B cell (primary cell): ENCODE data around the gene SF1. TPM values are rescaled to one million over a fixed set of nuclear protein-coding genes. Genes with fewer than 3 reads are reported as not detected.

Source experiments
- ATAC-seq: fragments of 200-7000 bp; cut with Tn5 transposase; one replicate; pipeline ENCODE4 v1.10.0; 2021; ENCODE audit warnings: low read depth, mild to moderate bottlenecking, moderate number of reproducible peaks, moderate library complexity
- CTCF ChIA-PET: fragments of 350-600 bp; sonication (Branson Sonifier 250); formaldehyde crosslinking; loops from one replicate; lab custom pipeline; 2021; ENCODE audit warnings: antibody characterized with exemption, inconsistent platforms; lab: Charles Lee
- POLR2A ChIA-PET: fragments of 350-600 bp; sonication (Branson Sonifier 250); formaldehyde crosslinking; loops from one replicate; lab custom pipeline; 2021; ENCODE audit warnings: antibody characterized with exemption; lab: Charles Lee
- DNase-seq: peaks from one replicate; pipeline ENCODE4 v3.0.0; 2013
- H2AFZ ChIP-seq: 2 replicates; pipeline ENCODE4 v1.6.1; 2012; ENCODE audit warnings: mild to moderate bottlenecking, low read depth, low read length; ENCODE audit not compliant: insufficient read depth, poor library complexity, severe bottlenecking
- H3K27ac ChIP-seq, 2 donors: 1 replicate in 1 of 2; 2 replicates in 1 of 2; pipeline ENCODE4 v1.5.1; 2012 to 2013; ENCODE audit warnings: low read length in 2 of 2, mild to moderate bottlenecking in 2 of 2, moderate library complexity in 1 of 2
- H3K27me3 ChIP-seq, 4 experiments: fragments of 200-600 bp in 1 of 4; sonication (generic) in 1 of 4; replicated peaks in 1 of 4; 1 replicate in 2 of 4; 2 replicates in 2 of 4; pipeline versions ENCODE4 v1.6.1 to v1.7.0; 2013 to 2016; ENCODE audit warnings: low read length in 3 of 4, mild to moderate bottlenecking in 2 of 4, mixed read lengths in 1 of 4, moderate library complexity in 1 of 4; ENCODE audit not compliant: insufficient read depth in 4 of 4, control insufficient read depth in 3 of 4; ENCODE audit errors: control extremely low read depth in 1 of 4
- H3K36me3 ChIP-seq, 2 experiments: replicated peaks in 1 of 2; 1 replicate in 1 of 2; 2 replicates in 1 of 2; pipeline versions ENCODE4 v1.6.1 to v1.7.1; 2013; ENCODE audit warnings: low read length in 1 of 2; ENCODE audit not compliant: insufficient read depth in 2 of 2, control insufficient read depth in 1 of 2; ENCODE audit errors: control extremely low read depth in 1 of 2, extremely low read depth in 1 of 2
- H3K4me1 ChIP-seq, 2 donors: fragments of 200-600 bp in 1 of 2; sonication (generic) in 1 of 2; 1 replicate in 1 of 2; 2 replicates in 1 of 2; pipeline versions ENCODE4 v1.5.1 to v1.6.1; 2013 to 2017; ENCODE audit warnings: low read length in 2 of 2; ENCODE audit not compliant: control insufficient read depth in 2 of 2, insufficient read depth in 2 of 2
- H3K4me2 ChIP-seq: replicated peaks from 2 replicates; pipeline ENCODE3; 2012; ENCODE audit warnings: mild to moderate bottlenecking, low read depth, low read length; ENCODE audit not compliant: poor library complexity, severe bottlenecking
- H3K4me3 ChIP-seq, 5 experiments: fragments of 200-600 bp in 1 of 5; sonication (generic) in 1 of 5; 1 replicate in 3 of 5; 2 replicates in 2 of 5; pipeline versions ENCODE4 v1.5.1 to v1.7.0; 2011 to 2016; ENCODE audit warnings: low read length in 4 of 5, mild to moderate bottlenecking in 4 of 5, low read depth in 2 of 5, control low read depth in 1 of 5, moderate library complexity in 1 of 5; ENCODE audit not compliant: insufficient read depth in 1 of 5; ENCODE audit errors: control extremely low read depth in 1 of 5, extremely low read depth in 1 of 5
- H3K79me2 ChIP-seq: fragments of 200-600 bp; sonication (generic); one replicate; pipeline ENCODE4 v1.6.0; 2016; ENCODE audit warnings: low read length; ENCODE audit not compliant: control insufficient read depth, insufficient read depth
- H3K9ac ChIP-seq: fragments of 200-600 bp; sonication (generic); 2 replicates; pipeline ENCODE4 v1.6.1; 2017; ENCODE audit warnings: mild to moderate bottlenecking, low read length, moderate library complexity
- H3K9me3 ChIP-seq, 3 donors: one replicate each; pipeline versions ENCODE4 v1.6.1 to v1.7.1; 2013; ENCODE audit warnings: low read length in 2 of 3; ENCODE audit not compliant: control insufficient read depth in 2 of 3, insufficient read depth in 1 of 3; ENCODE audit errors: control extremely low read depth in 1 of 3
- H4K20me1 ChIP-seq: 2 replicates; pipeline ENCODE4 v1.6.0; 2012; ENCODE audit warnings: mild to moderate bottlenecking, low read length; ENCODE audit not compliant: insufficient read depth, control insufficient read depth, poor library complexity, severe bottlenecking
- H3K27ac Mint-ChIP-seq: one replicate; pipeline ENCODE4 v1.8.0; 2021; ENCODE audit warnings: mixed read lengths
- H3K27me3 Mint-ChIP-seq: one replicate; pipeline ENCODE4 v1.8.0; 2021; ENCODE audit warnings: mixed read lengths
- H3K4me1 Mint-ChIP-seq: one replicate; pipeline ENCODE4 v1.8.0; 2021; ENCODE audit warnings: mixed read lengths
- H3K4me3 Mint-ChIP-seq: one replicate; pipeline ENCODE4 v1.8.0; 2021; ENCODE audit warnings: mixed read lengths
- H3K9me3 Mint-ChIP-seq: one replicate; pipeline ENCODE4 v1.8.0; 2022; ENCODE audit warnings: mixed read lengths; ENCODE audit not compliant: insufficient read depth
- CTCF ChIP-seq: fragments of 200-600 bp; IDR thresholded peaks from one replicate; pipeline ENCODE4 v1.8.0; 2022; ENCODE audit warnings: antibody characterized with exemption, mild to moderate bottlenecking
- EZH2 ChIP-seq: IDR thresholded peaks from 2 replicates; pipeline ENCODE4 v1.6.1; 2012; ENCODE audit warnings: borderline replicate concordance, low read depth, mild to moderate bottlenecking, moderate library complexity, low read length; ENCODE audit not compliant: insufficient read depth, poor library complexity, severe bottlenecking
- WGBS: methylation state at CpG from one replicate; pipeline ENCODE4 v1.1.5; 2013; ENCODE audit warnings: missing lambda C conversion rate; ENCODE audit not compliant: insufficient coverage; 5-methylcytosine and 5-hydroxymethylcytosine counted together
- intact Hi-C: fragments of 100-400 bp; cut with micrococcal nuclease; formaldehyde crosslinking; loops from one replicate; pipeline ENCODE4 v1.10.0; 2022
- polyA plus RNA-seq: library from polyadenylated mRNA; depleted of rRNA; stranded (reverse); fragments of >200 nt; gene quantifications from 2 replicates; pipeline ENCODE4 v1.2.3, GENCODE V29; 2012
- total RNA-seq, 2 donors: library from RNA; stranded (reverse); fragments of 120-200 nt in 1 of 2; gene quantifications; 1 replicate in 1 of 2; 2 replicates in 1 of 2; pipeline versions ENCODE4 v1.2.3 to v1.2.4, GENCODE V29; 2013 to 2022

Gene SF1
- total and polyA plus RNA-seq, 2 donors (not counting 1 experiment from before 2014, with no cell fraction given), result 369 to 931 TPM

GRCh38 chr11:64804346-64805210, 26.2 kb upstream of the SF1 start:
- DNase-seq, result peak; percentile 23
- Histone ChIP-seq H3K27ac (no peak overlapping the region), H3K9me3 (no peaks in the 10 kb centered on the region), H3K4me3 (no peak overlapping the region), H4K20me1 (peaks cover 11% of the 10 kb centered on the region), H2AFZ (no peak overlapping the region), H3K9ac (no peak overlapping the region), H3K27me3 (no peaks in the 10 kb centered on the region), H3K79me2 (peaks cover 78% of the 10 kb centered on the region), H3K36me3 (peaks cover 0 to 44% of the 10 kb centered on the region in 2 experiments), H3K4me1 (peaks cover 43 to 51% of the 10 kb centered on the region in 2 donors), H3K4me2 (peak overlapping the region; percentile 94)
- Mint-ChIP-seq H3K4me3 (peak overlapping the region; percentile 90), H3K4me1 (peaks cover 41% of the 10 kb centered on the region), H3K27ac (no peak overlapping the region), H3K27me3 (no peaks in the 10 kb centered on the region), H3K9me3 (no peaks in the 10 kb centered on the region)
- no peak for TF ChIP-seq CTCF
- TF ChIP-seq EZH2, result no peak
- intact Hi-C loops, result loop anchor here (5.0 kb wide), 1 partner anchor 333 kb away; no protein-coding TSS in a partner anchor
- no peak for ATAC-seq
- ChIA-PET POLR2A (interaction anchor here (0.5 to 1.3 kb wide), 2 partner anchors 11 to 21 kb away, joined by 3 to 5 read pairs; no protein-coding TSS in a partner anchor), CTCF (interaction anchor here (0.7 to 7.3 kb wide), 6 partner anchors 8 to 61 kb away, joined by 3 to 73 read pairs (median 4); partner anchors contain the start of gene RASGRP2)
- 94% methylated on average over 36 of the region's 41 CpGs for WGBS
